IPS-NIHi7 (cell line): ENCODE measurements around the gene TEX12.
A peak's percentile ranks its signal among the peaks of the same experiment; 100 is the strongest.
"Not testable (repeated sequence)": the region's sequence is repeated elsewhere in the genome, so short reads cannot be mapped to it uniquely, and the experiment has no call there.

Experiments
- DNase-seq: peaks from one replicate; pipeline ENCODE4 v3.0.0; 2012; ENCODE audit warnings: mixed read lengths; ENCODE audit errors: extremely low spot score

The TEX12 gene

DNA sequence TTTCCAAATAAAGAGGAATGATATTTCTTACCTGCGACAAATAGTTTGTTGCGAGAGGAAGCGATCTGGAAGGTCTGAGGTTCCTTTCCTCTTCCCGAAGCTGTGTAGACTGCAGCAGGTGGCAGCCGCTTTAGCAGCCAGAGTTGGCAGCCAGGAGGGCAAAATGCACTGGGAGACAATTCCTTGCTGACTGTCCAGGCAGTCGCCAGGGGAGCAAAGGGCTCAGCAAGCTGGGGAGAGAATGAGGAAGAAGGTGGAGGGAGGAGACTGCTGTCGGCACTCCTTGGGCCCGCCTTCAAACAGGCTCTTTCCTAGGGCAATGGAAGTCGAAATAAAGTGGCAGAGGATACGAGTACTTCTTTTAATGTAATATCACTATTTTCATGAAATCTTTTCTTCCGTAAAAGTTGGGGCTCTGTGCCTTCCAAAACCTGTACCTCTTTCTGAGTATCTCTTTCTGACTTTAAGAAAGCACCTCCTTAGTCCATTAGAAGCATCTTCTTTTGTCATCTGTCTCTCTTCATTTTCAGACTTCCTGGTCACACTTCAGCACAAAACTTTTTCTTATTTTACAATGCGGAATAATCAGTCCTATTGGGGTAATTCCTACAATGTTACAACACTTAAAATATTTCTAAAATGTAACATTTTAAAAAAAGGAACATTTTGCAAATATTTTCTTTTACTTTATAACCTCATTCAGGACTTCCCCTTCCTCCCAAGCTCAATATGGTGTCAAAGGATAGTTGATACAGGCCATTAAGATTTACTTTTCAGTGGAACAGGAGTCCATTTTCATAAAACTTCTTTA lies 3.1 kb upstream of the TEX12 start, which contains the start of gene IL18:
Gene IL18 (minus strand): TSS at position 220 of the 811 bp plus-strand sequence. CDS start 9,041 bp downstream, outside the sequence.
- peak; percentile 57 for DNase-seq

DNA sequence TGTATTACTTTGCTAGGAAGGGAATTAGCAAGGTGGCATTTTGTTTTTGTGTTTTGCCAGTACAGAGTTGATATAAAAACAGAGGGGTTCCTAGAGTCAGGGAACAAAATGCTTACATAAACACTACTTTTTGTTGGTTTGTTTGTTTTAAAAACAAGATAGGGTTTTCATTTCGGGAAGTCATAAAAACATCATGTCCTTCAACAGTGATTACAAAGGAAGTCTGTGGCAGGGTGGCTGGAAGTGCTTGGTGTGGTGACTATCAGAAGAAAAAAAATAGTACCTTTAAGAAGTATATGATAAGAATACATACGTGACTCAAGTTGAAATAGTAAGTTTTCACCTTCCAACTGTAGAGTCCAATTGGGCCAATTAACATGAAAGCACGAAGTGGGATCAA lies 2.1 kb upstream of the TEX12 start:
- no peak for DNase-seq

DNA sequence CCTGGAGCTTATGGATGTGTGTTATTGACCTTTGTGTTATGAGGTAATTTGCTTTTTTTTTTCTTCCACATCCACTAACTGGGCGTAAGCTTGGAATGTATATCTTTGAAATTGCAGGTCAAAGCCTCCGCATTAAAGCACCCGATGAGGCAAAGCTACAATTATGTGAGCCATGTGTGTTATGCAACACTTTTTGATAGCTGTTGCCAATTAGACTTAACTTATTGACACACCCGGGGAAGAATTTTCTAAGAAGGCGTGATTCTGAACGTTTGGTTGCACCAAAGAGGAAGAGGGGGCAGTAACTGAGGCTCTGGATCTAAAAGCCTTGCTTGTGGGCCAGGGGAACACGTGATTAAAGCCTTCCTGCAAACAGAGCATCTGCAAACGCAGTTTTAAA lies 610 bp upstream of the TEX12 start:
- DNase-seq, result no peak

DNA sequence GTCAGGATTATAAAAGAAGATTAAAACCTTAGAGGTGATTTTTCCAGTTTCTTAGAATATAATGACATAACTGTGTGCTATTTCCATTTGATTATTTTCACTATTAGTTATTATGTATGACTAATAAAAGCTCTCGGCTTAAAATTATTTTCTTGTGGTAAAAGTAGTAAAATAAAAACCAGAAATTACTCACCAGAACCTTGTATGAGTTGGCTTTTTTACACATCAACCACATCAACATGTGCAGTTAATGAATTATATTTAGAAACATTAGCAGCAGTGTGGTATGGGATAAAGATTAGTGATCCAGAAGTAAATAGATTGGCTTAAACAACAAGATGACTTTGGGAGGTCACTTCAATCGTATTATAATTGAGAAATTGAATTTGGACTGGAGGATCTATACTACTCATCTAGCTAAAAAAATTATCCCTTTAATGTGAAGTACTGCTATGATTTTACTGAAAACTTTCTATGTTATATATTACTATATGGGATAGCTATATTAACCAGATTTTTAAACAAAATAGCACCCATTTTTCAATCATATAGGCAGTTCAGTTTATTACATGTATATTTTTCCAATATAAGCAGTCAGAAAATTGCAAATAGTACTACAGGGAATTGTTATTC lies 5.3 kb downstream of the TEX12 start:
- DNase-seq, result no peak

DNA sequence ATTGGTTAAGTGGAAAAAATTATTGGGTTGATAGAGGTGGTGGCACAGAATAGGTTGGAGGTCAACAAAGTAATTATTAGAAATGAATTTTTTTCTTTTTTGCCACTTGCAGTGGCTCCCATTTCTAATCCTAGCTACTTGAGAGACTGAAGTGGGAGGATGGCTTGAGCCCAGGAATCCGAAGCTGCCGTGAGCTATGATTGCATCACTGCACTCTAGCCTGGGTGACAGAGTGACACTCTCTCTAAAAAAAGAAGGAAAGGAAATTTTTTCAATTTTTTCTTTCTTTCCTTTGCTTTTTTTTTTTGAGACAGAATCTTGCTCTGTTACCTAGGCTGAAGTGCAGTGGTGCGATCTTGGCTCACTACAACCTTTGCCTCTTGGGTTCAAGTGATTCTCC lies 6.0 kb downstream of the TEX12 start:
- no peak for DNase-seq

DNA sequence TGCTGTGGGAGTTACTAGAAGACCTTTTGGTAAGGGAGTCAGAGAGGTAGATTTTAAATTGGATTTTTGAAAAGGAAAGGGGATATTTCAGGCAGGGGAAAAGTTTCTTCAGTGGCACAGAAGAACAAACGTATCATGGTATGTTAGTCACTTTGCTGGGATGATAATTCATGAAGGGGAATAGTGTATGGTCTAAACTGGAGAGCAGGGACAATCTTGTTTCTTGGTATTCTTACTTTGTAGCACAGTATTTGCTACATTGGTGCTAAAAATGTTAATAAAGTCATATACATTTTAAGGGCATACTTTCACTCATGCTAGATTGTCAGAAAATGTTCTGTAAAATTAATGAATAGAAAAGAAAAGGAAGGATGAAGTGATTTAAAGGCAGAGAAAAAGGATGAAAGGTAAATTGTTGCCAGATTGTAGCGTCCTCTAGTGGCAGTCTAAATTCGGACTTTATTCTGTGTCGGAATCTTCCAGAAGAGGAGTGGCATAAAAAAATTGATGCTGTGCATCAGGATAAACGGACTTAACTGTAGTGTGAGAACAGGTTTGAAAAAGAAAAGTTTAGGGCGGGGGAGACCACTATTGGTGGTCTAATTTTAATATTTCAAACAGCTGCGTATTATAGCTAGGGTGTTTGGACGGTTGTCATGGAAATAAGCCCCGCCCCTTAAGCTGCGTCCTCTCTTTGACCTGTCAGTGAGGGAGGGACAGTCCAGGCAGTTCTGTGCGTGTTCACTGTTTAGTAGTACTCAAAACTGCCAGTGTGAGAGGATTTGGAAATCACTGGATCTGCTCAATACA lies 7.8 kb downstream of the TEX12 start, which contains the start of gene BCO2:
Gene BCO2 (plus strand): TSS at position 724 of the 810 bp plus-strand sequence. CDS start 90 bp downstream, outside the sequence.
- peak; percentile 75 for DNase-seq

DNA sequence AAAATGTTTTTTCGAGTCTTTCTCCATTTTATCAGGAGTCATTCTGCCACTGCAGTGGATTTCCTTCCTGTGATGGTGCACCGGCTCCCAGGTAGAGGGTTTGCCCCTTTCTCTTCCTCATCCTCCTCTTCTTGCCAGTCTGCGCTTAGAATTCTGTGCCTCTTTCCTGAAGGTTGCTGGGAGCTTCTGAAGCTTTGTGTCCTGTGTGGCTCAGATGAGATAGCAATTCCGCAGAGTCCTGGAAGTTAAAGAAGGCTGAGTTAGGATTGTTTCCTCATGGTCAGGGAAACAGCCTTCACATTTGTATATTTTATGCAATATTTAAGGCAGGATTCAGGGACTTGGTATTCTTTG lies 8.4 kb downstream of the TEX12 start:
- DNase-seq, result no peak

DNA sequence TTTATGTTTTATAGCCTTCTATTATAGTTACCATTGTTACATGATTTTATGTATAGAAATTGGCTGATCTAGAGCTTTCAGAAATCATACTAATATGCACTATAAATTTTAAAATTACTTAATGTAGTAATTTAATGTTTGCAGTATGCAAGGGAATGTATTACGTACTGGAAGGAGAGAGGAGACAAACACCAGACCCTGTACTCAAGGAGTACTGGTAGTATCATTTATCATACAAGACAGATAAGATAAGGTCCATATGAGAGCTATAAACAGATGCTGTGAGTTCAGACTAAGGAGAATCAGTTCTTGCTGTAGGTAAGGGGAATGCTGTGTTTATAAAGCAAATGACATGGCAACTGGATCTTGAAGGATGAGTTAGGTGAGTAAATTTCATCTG lies 8.9 kb downstream of the TEX12 start:
- no peak for DNase-seq

DNA sequence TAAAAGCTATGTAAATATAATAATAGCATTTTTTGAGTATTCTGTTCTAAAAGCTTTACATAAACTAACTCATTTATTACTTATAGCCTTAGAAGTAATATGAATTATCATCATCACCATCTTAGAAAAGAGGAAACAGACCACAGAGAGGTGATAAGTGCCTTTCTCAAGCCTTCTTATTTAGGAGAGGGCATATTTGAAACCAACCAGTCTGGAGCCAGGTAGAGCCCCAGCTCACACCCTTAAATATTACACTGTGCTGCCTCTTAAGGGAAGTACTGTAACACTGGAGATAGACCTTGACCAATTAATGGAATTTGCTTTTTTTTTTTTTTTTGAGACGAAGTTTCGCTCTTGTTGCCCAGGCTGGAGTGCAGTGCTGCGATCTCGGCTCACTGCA lies 10.4 kb downstream of the TEX12 start:
- DNase-seq, result no peak

DNA sequence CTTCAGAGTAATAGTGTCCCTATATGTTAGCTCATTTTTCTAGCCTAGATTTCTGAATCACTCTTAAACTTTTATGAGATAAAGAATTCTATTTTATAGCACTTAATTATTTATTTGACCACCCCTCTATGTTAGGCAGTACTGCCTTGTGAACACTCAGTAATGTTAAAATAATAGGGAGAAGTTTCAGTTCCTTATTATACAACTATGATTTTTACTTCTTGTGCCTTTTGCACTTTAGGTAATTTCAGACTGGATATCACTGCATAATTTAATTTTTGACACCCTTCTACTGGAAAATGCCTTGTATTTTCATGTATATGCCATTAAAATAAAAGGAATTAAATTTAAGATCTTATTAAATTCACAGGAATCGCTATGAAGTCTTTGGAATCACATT lies 11.3 kb downstream of the TEX12 start:
- no peak for DNase-seq

DNA sequence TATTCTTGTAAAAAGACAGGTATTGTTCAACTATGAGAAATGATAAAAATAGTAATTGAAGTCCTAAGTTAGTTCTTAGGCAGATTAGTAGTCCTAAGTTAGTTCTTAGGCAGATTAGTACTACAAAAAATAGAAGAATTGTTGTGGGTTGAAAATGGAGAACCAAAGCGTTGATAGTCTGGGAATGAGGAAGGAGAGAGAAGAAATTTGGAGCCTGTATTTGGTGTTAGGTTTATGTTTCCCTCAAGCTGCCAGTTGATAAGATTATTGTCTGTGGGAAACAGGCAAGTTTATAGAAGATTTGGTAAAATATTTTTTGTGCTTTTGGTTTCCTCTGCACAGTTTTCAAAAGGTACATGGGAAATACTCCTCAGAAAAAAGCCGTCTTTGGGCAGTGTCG lies 11.8 kb downstream of the TEX12 start:
- no peak for DNase-seq

DNA sequence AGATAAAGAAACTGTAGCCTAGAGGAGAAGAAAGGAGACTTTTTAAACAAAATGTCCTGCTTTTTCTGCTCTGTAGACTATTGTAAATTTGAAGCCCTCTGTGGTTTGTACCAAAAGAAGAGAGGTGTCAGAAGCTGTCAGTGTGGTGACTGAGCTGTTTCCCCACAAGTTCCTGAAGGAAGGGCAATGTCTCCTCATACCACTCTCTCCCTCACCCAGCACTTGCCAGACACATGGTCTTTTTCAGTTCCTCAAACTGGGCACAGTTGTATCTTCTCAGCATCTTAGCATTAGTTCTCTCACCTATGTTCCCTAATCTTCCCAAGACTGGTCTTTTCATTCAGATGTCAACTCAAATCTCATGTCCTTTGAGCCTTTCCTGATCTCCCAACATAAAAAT lies 12.4 kb downstream of the TEX12 start:
- DNase-seq, result no peak

DNA sequence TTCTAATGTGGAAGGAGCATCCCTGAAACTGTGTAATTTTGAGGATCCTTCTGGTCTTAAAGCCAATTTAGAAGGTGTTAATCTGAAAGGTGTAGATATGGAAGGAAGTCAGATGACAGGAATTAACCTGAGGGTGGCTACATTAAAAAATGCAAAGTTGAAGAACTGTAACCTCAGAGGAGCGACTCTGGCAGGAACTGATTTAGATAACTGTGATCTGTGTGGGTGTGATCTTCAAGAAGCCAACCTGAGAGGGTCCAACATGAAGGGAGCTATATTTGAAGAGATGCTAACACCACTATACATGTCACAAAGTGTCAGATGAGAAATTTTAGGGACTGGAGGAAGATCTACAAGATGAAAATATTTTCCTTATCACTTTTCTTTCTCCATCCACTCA lies 15.7 kb downstream of the TEX12 start:
- DNase-seq, result no peak

DNA sequence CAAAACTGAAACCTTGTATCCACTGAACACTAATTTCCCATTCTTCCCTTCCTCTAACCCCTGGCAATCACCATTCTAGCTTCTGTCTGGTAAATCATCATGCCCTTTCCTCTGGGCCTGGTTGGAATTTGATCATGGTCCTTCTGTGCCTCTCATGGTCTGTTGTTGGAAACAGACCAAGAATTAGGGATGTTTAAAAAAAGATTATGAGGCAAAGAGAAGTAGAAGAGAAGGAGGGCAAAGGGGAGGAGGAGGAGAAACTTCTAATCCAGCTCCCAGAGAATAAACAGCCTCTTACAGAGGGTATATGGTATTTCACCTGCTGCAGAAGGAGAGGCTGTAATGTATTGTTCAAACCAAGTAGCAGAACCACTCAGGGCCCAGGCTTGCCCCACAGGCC lies 18.7 kb downstream of the TEX12 start:
- DNase-seq, result no peak

DNA sequence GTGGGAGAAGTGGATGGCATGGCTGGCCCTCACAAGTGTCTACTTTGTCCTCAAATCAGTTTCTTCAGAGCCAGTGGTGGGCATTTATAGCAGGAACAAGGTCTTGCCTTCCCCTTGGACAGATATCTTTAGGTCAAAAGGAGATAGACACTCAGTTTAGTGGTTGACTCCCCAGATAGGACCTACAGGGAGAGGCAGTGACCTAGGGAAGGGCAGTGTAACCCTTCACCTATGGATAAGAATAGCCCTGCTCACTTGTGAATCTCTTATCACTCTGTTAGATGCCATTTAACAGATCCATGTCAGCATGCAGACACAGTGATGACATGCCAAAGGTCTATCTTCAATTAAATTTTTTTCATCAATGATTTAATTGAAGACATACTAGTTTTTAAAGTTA lies 19.1 kb downstream of the TEX12 start:
- no peak for DNase-seq

DNA sequence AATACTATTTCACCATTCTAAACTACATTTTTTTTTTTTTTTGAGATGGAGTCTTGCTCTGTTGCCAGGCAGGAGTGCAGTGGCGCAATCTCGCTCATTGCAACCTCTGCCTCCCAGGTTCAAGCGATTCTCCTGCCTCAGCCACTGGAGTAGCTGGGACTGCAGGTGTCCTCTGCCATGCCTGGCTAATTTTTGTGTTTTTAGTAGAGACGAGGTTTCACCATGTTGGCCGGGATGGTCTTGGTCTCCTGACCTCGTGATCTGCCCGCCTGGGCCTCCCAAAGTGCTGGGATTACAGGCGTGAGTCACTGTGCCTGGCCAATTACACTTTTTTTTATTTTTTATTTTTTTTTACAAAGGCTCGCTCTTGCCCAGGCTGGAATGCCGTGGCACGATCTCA lies 27.9 kb downstream of the TEX12 start:
- DNase-seq, result not testable (repeated sequence)

DNA sequence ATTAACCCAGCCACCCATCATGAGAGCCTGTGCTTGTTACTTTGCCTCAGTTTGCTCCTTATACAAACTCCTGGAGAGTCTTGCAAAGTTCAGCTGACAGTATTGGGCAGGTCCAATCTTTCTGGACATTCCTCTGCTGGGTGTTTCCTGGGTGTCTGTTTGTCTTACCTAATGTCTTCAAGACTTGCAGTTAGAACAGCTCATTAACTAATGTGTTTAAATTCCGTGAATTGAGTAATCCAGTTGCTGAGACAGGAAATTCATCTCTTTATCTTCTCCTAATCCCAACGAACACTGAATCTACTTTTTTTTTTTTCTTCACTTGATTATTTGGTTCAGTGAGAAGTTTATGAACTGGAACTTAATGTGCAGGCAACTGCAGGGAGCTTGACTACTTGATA lies 28.8 kb downstream of the TEX12 start:
- DNase-seq, result no peak

DNA sequence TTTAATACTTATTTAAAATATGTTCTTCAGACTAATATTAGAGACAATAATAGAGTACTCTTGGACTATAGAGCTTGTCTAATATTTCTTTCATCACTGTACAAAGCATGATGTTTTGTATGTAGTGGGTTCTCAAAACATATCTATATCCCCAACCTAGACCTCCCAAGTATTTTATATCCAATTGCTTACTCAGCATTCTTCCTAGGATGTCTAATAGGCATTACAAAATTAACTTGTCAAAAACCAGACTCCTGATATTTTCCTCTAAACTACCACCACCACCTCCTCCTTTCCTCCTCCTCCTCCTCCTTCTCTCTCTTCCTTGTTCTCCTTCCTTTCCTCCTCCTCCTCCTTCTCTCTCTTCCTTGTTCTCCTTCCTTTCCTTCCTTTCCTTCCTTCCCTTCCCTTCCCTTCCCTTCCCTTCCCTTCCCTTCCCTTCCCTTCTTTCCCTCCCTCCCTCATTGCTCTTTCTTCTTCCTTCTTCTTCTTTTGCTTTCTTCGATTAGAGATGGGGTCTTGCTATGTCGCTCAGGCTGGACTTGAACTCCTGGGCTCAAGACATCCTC lies 29.4 kb downstream of the TEX12 start:
- no peak for DNase-seq

DNA sequence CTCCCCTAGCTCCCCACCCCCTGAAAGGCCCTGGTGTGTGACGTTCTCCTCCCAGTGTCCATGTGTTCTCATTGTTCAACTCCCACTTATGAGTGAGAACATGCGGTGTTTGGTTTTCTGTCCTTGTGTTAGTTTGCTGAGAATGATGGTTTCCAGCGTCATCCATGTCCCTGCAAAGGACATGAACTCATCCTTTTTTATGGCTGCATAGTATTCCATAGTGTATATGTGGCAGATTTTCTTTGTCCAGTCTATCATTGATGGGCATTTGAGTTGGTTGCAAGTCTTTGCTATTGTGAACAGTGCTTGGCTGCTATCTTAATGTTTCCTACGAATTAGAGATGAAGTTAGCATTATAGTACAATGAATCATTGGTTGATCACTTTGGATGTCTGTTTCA lies 31.9 kb downstream of the TEX12 start:
- DNase-seq, result not testable (repeated sequence)

DNA sequence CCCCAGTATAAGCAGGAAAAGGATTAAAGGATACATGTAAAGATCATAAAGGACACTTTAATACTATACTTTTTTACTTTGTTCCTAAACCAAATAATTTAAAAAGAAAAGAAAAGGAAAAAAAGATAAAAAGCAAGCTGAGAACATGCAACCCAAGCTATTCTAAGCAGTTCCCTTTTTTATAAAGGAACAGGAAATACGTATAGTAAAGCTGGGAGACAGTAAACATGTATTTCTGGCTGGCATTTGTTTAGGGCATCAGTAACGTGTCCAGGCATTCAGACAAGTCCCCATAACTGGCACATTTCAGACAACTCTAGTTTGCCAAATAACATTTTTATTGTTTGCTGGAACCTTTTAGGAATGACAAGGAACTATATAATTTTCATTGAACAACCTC lies 33.1 kb downstream of the TEX12 start:
- no peak for DNase-seq

DNA sequence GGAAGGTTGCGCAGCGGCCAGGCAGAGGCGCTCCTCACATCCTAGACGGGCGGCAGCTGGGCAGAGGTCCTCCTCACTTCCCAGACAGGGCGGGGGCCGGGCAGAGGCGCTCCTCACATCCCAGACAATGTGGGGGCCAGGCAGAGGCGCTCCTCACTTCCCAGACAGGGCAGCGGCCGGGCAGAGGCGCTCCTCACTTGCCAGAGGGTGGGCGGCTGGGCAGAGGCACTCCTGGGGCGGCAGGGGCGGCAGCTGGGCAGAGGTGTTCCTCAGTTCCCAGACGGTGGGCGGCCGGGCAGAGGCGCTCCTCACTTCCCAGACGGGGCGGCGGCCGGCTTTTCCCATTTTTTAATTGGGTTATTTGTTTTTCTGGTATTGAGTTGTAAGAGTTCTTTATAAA lies 38.9 kb downstream of the TEX12 start:
- no peak for DNase-seq

DNA sequence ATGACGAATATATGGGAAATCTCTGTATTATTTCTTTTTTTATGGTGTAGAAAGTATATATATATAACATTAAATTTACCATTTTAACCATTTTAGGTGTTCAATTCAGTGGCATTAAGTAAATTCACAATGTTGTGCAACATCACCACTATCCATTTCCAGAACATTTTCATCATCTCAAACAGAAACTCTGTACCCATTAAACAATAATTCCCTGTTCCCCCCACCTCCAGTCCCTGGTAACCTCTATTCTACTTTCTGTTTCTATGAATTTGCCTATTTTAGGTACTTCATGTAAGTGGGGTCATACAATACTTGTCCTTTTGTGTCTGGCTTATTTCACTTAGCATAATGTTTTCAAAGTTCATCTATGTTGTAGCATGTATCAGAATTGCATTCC lies 43.7 kb downstream of the TEX12 start:
- no peak for DNase-seq
